Measurements from ENCODE around the gene RPAIN. TPM values are rescaled to one million over a fixed set of nuclear protein-coding genes. Genes with fewer than 3 reads are reported as not detected.

Gene RPAIN
- total and polyA plus RNA-seq, 2 donors (not counting 1 experiment from before 2014, with no cell fraction given): 73.9 to 125 TPM

GRCh38 chr17:5419356-5419958, 525 bp upstream of the RPAIN start, which contains the start of gene NUP88:
TSS of gene NUP88 (minus strand) at chr17:5419662. CDS start at chr17:5419650, 12 bp downstream.
- Histone ChIP-seq H3K4me3 (ENCODE audit: control extremely low read depth in 1 of 5, extremely low read depth in 1 of 5, insufficient read depth in 1 of 5, low read depth in 2 of 5, low read length in 4 of 5) (peak within 1 kb of the TSS; percentile 93 to 100 (median 99)), H4K20me1 (ENCODE audit: control insufficient read depth, insufficient read depth, low read length, poor library complexity, severe bottlenecking) (peaks cover 46% of the 10 kb centered on the region), H3K9me3 (ENCODE audit: control extremely low read depth in 1 of 3, control insufficient read depth in 2 of 3, insufficient read depth in 1 of 3, low read length in 2 of 3) (no peaks in the 10 kb centered on the region), H3K79me2 (ENCODE audit: control insufficient read depth, insufficient read depth, low read length) (peaks cover 79% of the 10 kb centered on the region), H3K4me2 (replicated peaks; ENCODE audit: low read depth, low read length, poor library complexity, severe bottlenecking) (peak within 1 kb of the TSS; percentile 78), H3K27me3 (replicated peaks in 1 of 4; ENCODE audit: control extremely low read depth in 1 of 4, control insufficient read depth in 3 of 4, insufficient read depth in 4 of 4, low read length in 3 of 4) (no peaks in the 10 kb centered on the region), H3K36me3 (replicated peaks in 1 of 2; ENCODE audit: control extremely low read depth in 1 of 2, control insufficient read depth in 1 of 2, extremely low read depth in 1 of 2, insufficient read depth in 2 of 2, low read length in 1 of 2) (peaks cover 14 to 62% of the 10 kb centered on the region in 2 experiments), H3K9ac (ENCODE audit: low read length) (peak within 1 kb of the TSS; percentile 97), H3K4me1 (ENCODE audit: control insufficient read depth in 2 of 2, insufficient read depth in 2 of 2, low read length in 2 of 2) (peaks cover 25 to 35% of the 10 kb centered on the region in 2 donors), H3K27ac (ENCODE audit: low read length in 2 of 2) (peak within 1 kb of the TSS; percentile 98 to 100), H2AFZ (ENCODE audit: insufficient read depth, low read depth, low read length, poor library complexity, severe bottlenecking) (peak within 1 kb of the TSS; percentile 89)
- ATAC-seq (ENCODE audit: low read depth) (peak; percentile 83), DNase-seq (peak; percentile 98)
- Mint-ChIP-seq H3K9me3 (ENCODE audit: insufficient read depth) (no peaks in the 10 kb centered on the region), H3K27ac (peak within 1 kb of the TSS; percentile 99), H3K4me1 (peaks cover 49% of the 10 kb centered on the region), H3K4me3 (peak within 1 kb of the TSS; percentile 94), H3K27me3 (no peaks in the 10 kb centered on the region)
- intact Hi-C loops (cut with micrococcal nuclease): loop anchor here (2.0 to 10.0 kb wide), 4 partner anchors 55 to 305 kb away; partner anchors contain the start of genes USP6 and ZNF232
- CTCF ChIA-PET: interaction anchor here (0.7 to 3.5 kb wide), 2 partner anchors 20 to 171 kb away, joined by 5 to 35 read pairs; partner anchors contain the start of gene C1QBP
- no peak for TF ChIP-seq EZH2 (IDR thresholded peaks at IDR 0.05; ENCODE audit: borderline replicate concordance, insufficient read depth, low read depth, low read length, poor library complexity, severe bottlenecking)
- no peak for TF ChIP-seq CTCF (IDR thresholded peaks at IDR 0.05)
- WGBS (ENCODE audit: insufficient coverage): 0% methylated on average over 49 of the region's 49 CpGs
- POLR2A ChIA-PET: interaction anchor here (0.6 to 1.5 kb wide), 11 partner anchors 15 to 1276 kb away, joined by 3 to 11 read pairs (median 3); partner anchors contain the start of genes C1QBP, DERL2, DHX33 and MIS12

DNA sequence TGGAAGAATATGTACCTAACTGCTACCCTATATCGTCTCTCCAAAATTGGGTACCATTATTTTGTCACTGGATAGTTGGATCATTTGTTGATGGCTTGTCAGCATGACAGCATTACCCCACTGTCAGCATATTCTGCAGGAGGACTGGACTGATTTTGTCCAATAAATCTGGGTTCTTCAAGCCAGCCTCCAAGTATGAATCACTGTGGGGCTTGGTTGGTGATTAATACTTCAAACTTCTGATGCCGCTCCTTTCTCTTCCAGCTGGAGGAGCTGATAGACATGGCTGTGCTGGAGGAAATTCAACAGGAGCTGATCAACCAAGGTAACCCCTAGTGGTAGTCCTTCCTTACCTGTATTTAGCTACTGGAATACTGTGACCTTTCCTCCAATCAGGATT, 2.5 kb downstream of the RPAIN start:
- H3K9me3 ChIP-seq (ENCODE audit: control extremely low read depth in 1 of 3, control insufficient read depth in 2 of 3, insufficient read depth in 1 of 3, low read length in 2 of 3): no peaks in the 10 kb centered on the region
- no peak overlapping the region for H3K9ac ChIP-seq (ENCODE audit: low read length)
- WGBS (ENCODE audit: insufficient coverage): 100% methylated on average over 1 of the region's 2 CpGs
- Mint-ChIP-seq H3K27ac (no peak overlapping the region), H3K4me3 (no peak overlapping the region), H3K4me1 (peaks cover 41% of the 10 kb centered on the region), H3K9me3 (ENCODE audit: insufficient read depth) (no peaks in the 10 kb centered on the region), H3K27me3 (no peaks in the 10 kb centered on the region)
- peaks cover 33% of the 10 kb centered on the region for H4K20me1 ChIP-seq (ENCODE audit: control insufficient read depth, insufficient read depth, low read length, poor library complexity, severe bottlenecking)
- H3K27ac ChIP-seq (ENCODE audit: low read length in 2 of 2): no peak overlapping the region
- H3K4me1 ChIP-seq (ENCODE audit: control insufficient read depth in 2 of 2, insufficient read depth in 2 of 2, low read length in 2 of 2): peaks cover 12 to 21% of the 10 kb centered on the region in 2 donors
- H3K4me3 ChIP-seq (ENCODE audit: control extremely low read depth in 1 of 5, extremely low read depth in 1 of 5, insufficient read depth in 1 of 5, low read depth in 2 of 5, low read length in 4 of 5): no peak overlapping the region
- TF ChIP-seq CTCF (IDR thresholded peaks at IDR 0.05): no peak
- no peak for TF ChIP-seq EZH2 (IDR thresholded peaks at IDR 0.05; ENCODE audit: borderline replicate concordance, insufficient read depth, low read depth, low read length, poor library complexity, severe bottlenecking)
- peaks cover 71% of the 10 kb centered on the region for H3K79me2 ChIP-seq (ENCODE audit: control insufficient read depth, insufficient read depth, low read length)
- no peak for DNase-seq
- ChIA-PET POLR2A (no interaction called here), CTCF (interaction anchor here (0.9 kb wide), 1 partner anchor 17 kb away, joined by 3 read pairs; the partner anchor contains the start of gene C1QBP)
- H3K36me3 ChIP-seq (replicated peaks in 1 of 2; ENCODE audit: control extremely low read depth in 1 of 2, control insufficient read depth in 1 of 2, extremely low read depth in 1 of 2, insufficient read depth in 2 of 2, low read length in 1 of 2): peaks cover 7 to 62% of the 10 kb centered on the region in 2 experiments
- no peak overlapping the region for H3K4me2 ChIP-seq (replicated peaks; ENCODE audit: low read depth, low read length, poor library complexity, severe bottlenecking)
- H3K27me3 ChIP-seq (replicated peaks in 1 of 4; ENCODE audit: control extremely low read depth in 1 of 4, control insufficient read depth in 3 of 4, insufficient read depth in 4 of 4, low read length in 3 of 4): no peaks in the 10 kb centered on the region
- intact Hi-C loops (cut with micrococcal nuclease): no loop called here
- H2AFZ ChIP-seq (ENCODE audit: insufficient read depth, low read depth, low read length, poor library complexity, severe bottlenecking): no peak overlapping the region
- ATAC-seq (ENCODE audit: low read depth): no peak

Measured in B cell (primary cell).